HG03097 (cell line): ENCODE measurements around the gene IL17RA.
"Not testable (repeated sequence)": the region's sequence is repeated elsewhere in the genome, so short reads cannot be mapped to it uniquely, and the experiment has no call there.

Experiments used
- ATAC-seq: cut with Tn5 transposase; IDR thresholded peaks from one replicate; pipeline ENCODE4 v1.9.1; 2021; ENCODE audit not compliant: unreplicated experiment, low FRiP score

IL17RA gene

DNA sequence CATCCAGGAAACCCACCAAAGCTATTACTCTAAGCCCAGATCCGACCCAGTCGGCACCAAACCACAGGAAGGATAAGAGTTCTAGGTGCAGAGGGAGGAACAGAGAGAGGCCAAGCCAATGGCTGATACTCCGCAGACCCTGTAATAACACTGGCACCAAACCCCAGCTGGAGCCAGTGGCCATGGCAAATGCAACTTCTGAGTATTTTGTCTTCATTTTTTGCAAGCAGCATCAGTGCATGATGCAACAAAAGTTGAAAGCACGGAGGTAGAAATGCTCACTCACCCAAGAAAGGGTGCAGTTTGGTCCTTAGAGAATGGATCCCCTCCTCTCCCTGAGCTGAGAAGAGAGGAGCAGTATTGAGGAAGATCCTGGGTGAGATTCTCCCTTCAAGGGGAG is 33.5 kb downstream of the IL17RA start:
- no peak for ATAC-seq

DNA sequence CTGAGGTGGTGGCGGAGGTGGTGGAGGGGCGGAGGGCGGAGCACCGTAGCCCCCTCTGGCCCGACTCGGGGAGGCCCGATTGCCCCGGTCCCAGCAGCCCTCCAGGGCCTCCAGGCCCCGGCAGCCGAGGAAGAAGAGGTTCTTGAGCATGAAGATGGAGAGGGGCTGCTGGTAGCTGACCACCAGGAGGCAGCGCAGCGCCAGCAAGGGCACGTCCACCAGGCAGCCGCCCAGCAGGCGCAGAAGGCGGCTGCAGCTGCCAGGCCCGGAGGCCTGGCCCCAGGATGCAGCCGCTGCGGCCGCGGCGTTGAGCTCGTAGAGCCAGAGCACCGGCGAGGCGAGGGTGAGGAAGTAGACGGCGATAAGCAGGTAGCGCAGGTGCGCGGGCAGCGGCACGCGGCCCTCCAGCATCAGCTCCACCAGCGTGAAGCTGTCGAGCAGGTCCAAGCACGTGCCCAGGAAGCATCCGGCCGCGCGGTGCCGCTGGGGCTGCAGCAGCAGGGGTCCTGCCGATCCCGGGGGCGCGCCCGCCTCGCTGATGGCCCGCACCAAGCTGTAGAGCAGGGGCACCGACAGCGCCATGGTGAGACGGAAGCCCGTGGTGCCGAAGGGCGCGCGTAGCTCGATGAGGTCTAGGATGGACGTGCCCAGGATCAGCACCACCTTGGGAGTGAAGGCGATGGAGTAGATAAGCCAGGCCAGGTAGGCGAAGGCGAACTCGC is 34.8 kb downstream of the IL17RA start:
- no peak for ATAC-seq

DNA sequence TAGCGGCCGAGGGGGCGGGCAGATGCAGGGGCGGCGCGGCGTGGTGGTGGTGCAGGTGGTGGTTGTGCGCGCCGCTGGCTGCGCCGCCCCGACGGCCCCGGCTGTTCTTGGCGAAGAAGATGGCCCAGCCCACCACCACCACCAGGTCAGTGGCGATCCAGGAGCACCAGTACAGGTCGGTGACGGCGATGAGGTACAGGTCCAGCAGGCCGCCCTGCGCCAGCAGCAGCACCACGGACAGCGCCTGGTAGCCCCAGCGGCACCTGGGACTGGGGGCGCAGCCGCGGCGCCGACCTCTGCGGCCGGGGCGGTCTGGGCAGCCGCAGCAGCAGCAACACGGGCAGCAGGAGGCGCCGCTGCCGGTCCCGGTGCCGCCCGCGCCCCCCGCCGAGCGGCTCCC is 35.5 kb downstream of the IL17RA start:
- ATAC-seq: no peak

DNA sequence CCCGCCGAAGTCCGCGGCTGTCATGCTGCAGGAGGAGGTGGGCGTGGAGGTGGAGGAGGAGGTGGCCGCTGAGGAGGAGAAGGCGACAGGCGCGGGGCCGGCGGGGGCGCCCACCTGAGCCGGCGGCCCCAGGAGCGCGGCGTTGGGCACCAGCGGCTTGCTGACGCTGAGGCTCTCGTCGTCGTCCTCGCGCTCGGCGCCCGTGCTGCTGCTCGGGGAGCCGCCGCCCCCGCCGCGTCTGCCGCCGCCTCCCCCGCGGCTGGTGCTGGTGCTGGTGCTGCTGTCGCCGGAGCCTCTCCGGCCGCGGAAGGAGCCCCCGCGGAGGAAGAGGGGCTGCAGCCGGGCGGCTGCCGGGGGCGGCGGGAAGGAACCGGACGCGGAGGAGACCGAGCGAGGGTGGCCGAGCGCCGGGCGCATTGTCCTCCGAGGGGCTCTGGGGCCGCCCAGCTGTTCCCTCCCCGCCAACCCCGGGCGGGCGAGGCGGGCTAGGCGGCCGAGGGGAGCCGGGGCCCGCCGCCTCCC is 36.0 kb downstream of the IL17RA start:
- ATAC-seq: no peak

DNA sequence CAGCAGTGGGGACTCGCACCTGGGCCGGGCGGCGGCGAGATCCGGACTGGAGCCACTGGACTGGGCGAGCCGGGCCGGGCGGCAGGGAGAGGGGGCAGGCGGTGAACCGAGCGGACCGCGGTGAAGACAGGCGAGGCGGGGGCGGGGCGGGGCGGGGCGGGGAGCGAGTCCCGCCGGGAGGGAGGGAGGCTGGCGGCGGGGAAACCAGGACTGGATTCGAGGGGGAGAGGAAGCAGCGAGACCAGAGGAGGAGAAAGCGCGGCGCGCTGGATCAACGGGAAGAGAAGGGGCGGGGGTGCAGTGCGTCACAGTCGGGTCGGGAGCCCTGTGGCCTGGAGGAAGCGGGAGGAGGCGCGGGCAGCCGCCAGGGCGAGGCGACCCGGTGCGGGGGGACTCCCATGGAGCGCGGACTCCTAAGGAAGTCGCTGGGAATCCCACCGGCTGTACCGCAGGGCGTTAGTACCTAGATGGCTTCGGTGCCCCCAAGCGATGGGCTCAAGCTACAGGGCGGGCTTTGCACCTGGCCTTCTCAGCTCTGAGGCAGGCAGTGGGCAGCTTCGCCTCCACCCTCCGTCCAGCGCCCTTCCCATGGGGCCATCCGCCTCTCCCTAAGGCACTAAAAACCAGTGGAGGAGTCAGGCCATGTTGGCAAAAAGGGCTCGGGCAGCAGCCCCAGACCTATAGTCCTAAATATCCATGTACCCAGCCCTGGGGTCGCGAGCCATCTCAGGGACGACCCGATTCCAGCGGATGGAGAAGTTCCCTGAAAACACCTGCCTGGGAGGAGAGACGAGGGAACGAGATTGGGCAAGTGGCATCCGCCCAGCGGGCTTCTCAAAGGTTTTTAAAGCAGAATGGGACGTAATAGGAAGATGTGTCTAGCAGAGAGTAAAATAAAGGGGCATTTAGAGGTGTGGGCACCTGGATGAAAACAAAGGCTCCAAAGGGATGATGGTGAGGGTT is 36.7 kb downstream of the IL17RA start, which contains the start of gene TMEM121B:
Gene TMEM121B, minus strand, starts transcription at position 128 of the 963 bp plus-strand sequence. CDS start 233 bp downstream, outside the sequence.
- ATAC-seq: no peak

DNA sequence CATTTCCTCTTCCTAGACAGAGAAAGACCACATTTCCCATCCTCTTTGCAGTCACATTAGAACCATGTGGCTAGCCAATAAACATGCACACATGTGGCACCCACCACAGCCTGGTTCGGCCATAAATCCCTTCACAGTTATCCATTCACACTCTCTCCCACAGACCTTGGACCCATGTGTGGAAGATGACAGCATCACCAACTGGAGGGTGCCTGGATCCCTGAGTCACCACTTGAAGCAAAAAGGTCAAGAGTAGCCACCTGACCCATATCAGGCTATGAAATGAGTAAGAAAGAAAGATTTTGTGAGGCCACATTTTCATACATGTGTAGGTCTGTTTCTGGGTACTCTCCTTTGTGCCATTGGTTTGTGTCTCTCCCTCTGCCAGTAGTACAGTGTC is 45.4 kb downstream of the IL17RA start:
- ATAC-seq: no peak

DNA sequence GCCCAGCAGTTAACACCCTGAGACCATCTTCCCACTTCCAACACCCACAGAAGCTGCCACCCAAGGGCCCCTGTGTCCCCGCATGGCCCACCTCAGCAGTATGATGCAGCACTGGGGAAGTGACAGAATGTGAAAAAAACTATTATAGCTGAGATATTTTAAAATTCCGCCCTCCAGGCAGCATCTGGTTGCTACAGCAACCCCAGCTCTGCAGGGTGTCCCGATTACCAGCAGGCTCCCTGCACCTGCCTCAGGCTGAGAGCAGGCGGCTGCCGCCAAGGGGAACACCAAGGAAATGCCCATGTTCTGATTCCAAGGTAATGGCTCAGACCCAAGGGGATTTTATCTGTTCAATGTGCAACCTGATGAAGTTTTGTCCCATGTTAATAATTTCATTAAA is 46.9 kb downstream of the IL17RA start:
- no peak for ATAC-seq

DNA sequence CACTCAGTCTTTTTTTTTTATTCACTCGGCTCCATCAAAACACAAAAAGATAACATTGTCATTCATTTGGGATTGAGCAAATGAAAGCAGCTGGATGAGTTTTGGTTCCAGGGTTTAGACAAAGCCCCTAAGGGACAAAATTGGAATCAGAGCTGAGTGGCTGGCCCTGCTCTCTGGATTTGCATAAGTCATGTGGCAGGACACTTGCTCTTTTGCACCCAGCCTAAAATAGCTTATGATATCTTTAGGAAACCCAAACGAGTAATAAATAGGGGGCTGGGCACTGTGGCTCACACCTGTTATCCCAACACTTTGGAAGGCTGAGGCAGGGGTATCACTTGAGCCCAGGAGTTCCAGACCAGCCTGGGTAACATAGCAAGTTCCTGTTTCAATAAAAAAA is 47.3 kb downstream of the IL17RA start:
- no peak for ATAC-seq

DNA sequence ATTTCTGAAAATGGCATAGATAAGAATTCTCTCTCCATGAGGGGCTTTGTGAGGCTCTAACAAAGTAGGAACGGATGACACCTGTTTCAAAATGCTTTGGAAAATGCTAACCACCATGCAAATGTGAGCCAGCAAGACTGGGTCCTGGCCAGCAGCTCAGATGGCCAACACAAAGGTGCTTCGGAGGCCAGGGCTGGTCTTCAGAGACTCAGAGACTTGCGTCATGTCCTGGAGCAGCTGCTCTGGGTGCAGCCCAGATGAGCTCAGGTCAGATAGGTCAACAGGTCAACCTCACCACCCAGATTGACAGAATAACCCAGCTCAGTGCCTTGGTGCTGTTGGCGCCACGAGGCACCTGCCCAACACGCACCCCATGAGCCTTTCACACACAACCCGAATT is 48.3 kb downstream of the IL17RA start:
- no peak for ATAC-seq

DNA sequence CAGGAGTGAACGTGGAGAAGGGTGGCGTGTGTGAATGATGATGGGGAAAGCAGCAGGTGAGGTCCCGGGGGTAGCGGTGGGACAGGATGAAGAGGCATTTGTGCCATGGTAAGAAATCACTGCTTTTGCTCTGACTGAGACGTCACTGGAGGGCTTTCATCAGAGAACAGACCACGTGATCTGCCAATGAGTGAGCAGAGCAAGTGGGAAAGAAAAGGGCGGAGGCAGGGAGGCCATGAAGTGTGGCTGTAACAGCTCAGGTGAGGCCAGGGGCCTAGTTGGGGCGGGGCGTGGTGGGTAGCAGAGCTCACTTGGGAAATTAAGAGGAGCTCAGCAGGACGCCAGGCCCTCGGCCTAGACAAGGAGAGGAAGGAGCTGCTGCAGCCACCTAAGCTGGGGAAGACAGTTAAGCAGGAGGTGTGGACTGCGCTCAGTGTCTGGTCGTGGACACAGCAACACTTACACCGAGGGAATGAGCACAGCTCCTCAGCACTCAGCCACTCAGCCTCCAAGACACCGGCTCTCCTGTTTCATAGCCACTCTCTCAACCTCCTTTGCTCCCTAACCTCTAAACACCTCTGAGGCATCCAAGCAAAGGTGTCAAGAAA is 50.5 kb downstream of the IL17RA start:
- no peak for ATAC-seq

DNA sequence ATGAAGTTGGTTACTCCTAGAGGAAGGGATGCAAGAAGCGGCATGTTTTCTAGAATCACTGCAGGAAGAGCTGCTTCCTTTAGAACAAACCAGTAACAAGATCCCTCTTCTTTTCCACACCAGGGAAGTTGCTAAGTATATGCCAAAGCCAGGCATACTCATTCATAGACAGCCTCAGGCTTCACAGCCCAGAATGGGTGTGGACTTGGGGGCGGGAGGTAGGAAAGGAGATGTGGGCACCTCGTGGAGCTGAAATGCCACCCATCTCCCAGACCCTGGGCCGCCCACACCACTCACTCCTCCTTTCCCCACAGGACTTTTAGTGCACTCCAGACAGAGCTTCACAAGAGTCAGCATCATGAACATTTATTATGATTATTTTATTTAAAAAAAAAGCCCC is 52.4 kb downstream of the IL17RA start:
- no peak for ATAC-seq

DNA sequence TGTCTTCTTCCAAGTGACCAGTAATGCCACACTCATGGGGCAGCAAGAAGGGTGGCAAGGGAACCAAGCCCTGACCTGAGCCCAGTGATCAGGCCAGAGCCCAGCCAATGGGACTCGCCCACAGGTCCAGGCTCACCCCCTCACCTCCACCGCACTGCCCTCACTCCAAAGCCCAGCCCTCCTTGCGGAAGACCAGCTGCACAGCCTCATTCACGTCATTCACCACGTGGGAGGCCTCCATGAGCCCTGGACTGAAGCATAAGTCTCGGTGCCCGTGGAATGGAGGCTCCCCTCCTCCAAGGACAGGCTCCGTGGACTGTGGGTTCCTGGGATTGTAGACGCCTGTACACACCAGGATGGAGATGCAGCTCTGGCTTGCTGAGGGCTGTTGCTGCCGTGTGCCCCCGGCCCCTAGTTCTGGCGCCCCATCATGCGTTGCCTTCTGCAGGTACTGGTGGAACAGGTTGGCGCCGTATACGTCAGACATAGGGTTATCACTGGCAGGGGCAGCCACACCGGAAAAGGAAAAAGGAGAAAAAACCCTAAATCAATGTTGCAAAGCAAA is 53.1 kb downstream of the IL17RA start:
- ATAC-seq: no peak

DNA sequence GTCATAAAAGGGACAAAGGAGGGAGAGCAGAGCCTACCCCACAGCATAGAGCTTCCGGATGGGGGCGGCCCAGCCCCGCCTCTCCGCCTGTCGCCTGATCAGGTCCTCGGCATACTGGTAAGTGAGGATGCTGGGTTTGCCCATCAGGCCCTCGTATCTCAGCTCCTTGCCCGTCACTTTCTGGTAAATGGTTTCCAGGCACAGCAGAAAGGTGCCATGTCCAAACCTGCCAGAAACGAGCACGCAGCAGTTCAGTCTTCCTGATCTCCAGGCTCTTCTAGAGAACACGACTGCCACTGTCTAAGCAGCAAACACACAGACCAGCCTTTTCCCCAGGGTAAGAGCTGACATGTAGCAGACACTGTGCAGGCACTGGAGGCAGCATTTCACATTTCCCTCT is 53.7 kb downstream of the IL17RA start:
- ATAC-seq: no peak

DNA sequence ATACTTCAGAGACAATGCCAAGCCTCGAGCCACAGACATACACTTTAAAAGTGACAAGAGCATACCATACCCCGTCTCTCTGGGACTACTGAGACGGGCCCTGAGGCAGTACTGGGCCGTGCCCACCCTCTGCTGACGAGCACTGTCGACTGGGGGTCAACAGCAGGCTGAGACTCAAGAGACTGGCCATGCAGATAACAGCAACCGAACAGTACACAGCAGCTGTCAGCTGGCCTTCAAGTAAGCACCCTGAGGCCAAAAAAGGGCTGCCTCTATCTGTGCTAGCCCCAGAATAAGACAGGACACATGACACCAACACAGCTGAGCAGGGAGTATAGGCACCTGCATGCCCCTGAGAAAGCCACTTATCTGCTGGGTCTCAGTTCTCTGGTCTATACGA is 55.2 kb downstream of the IL17RA start:
- ATAC-seq: no peak

DNA sequence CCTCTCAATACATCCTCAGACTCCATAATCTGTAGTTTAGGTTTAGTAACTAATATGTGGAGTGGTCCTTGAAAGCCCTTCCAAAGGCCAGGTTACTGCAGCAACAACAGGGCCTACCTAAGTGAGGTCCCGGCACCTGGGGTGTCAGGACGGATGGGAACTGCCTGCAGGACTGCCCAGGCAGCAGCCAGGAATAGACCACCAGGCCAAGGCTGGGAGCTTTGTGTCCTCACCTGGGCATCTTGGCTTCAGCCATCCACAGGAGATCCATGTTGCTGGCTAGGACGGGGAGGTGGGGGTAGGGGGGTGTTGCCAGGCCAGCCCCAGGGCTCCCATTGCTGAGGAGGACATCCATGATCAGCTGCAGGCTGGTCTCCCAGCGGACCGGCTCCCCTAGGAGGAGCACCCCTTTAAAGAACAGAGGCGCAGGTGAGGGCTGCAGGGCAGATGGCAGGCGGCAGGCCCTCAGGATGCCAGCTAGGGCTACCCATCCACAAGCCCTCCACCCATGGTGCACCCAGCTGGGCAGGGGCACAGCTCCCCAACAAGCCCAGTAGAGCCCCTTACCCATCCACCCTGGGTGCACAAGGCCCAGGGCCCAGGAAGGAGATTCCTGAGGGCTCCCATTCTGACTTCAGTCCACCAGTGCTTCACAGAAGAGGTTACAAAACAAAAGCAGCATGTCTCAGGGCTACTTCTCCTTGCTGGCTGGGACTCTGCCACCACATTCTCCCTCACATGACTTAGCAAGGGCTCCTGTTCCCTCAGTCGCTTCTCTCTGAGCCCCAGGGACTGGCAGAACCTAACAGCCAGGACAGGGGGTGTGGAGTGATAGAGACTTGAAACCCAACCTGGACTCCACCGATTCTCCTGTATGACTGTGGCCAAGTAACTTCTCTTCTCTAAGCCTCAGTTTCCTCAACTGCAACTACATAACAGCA is 56.3 kb downstream of the IL17RA start:
- no peak for ATAC-seq

DNA sequence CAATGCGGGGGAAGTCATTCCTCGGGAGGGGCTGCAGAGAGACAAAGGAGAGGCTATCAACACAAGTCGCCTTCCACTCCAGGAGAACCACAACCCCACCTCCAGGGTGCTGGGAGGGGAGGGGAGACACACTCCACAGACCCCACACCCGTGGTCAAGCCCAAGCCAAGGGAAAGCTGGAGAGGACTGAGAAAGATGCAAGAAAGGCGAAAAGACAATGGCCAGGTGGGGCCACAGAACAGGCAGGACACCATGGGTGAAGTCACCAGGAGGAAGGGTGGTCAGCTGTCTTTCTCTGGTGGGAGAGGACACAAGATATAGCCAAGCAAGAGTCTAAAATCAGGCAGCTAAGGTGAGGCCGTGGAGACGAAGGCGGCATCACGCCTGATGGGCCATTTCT is 58.3 kb downstream of the IL17RA start:
- ATAC-seq: no peak

DNA sequence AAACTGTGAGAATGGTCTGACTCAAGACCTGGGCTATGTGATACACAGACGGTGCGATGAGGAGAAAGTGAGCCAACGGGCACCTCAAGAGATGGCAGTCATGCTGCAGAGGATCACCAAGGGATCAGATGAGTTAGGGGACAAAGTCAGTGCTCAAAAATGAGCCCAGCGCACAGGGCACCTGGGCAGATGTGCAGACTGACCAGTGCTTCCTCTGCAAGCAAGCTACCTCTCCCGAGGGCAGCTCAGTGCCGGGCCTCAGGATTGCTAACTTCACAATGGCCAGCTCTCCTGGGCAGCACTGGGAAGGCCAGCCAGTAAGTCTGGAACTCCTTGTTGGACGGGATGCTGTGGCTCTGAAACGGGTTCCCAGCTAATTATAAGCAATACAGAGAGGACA is 59.0 kb downstream of the IL17RA start:
- ATAC-seq: no peak

DNA sequence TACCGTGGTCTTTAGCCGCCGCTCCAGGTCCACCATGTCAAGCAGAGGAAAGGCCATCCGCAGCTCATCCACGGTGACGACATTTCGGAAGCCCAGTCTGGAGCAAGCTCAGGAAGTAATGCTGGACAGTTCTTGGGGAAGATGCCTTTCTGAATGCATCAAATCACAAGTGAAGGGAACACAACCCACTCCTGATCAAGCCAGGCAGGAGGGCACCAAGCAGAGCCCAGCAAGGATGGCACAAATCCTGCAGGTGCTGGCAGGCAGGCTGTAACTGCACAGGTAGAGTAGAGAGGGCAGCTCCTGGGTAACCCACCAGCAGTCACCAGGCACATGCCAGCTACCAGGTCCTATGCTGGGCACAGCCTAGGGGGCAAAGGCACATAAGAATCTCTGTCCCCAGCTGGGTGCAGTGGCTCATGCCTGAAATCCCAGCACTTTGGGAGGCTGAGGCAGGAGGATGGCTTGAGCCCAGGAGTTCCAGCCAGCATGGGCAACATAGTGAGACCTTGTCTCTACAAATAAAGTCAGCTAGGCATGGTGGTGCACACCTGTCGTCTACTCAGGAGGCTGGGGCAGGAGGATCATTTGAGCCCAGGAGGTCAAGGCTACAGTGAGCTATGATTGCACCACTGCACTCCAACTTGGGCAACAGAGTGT is 60.4 kb downstream of the IL17RA start:
- no peak for ATAC-seq

DNA sequence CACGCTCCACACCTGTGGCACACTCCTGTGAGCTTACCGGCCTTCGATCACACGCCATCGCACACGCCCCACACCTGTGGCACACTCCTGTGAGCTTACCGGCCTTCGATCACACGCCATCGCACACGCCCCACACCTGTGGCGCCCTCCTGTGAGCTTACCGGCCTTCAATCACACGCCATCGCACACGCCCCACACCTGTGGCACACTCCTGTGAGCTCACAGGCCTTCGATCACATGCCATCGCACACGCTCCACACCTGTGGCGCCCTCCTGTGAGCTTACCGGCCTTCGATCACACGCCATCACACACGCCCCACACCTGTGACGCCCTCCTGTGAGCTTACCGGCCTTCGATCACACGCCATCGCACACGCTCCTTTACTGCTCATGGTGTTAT is 62.7 kb downstream of the IL17RA start:
- not testable (repeated sequence) for ATAC-seq
